ENCODE data around the gene CSRNP3. TPM values are rescaled to one million over a fixed set of nuclear protein-coding genes. Genes with fewer than 3 reads are reported as not detected.

Gene CSRNP3
- total and polyA plus RNA-seq, 10 donors: 0.30 to 7.4 (median 3.4) TPM

DNA sequence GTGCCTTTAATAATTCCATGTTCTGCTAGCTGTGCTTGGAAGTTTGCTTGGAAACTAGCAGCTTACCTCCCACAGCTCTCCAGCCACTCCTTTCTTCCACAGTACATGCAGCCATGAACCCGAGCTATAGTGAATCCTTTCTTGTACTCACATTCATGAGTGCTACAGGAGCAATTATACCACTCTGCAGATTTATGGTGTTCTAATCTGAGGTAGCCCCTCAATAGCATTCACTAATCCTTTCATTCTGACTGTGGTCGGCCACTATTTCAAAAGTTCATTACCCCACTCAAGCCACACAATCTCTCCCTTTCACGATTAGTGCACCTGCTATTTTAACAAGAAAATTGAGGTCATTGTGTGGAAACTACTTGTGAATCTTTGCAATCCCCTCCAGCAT is 53.2 kb downstream of the CSRNP3 start:
- Histone ChIP-seq H3K4me1 (no peaks in the 10 kb centered on the region), H3K9me3 (no peaks in the 10 kb centered on the region), H3K27ac (no peak overlapping the region), H3K36me3 (no peaks in the 10 kb centered on the region), H3K27me3 (replicated peaks in 1 of 7) (no peaks in the 10 kb centered on the region), H3K4me3 (no peak overlapping the region)
- no peak for DNase-seq
- TF ChIP-seq POLR2AphosphoS5 (IDR thresholded peaks at IDR 0.05): no peak
- TF ChIP-seq CTCF (IDR thresholded peaks at IDR 0.05 in 8 of 11, conservative IDR thresholded peaks at IDR 0.05 in 3 of 11): no peak
- no peak for TF ChIP-seq POLR2A (IDR thresholded peaks at IDR 0.05)
- 76 to 90% (median 85%) methylated on average over 3 of the region's 3 CpGs for WGBS, 5 donors
- intact Hi-C loops (cut with DNase I; ENCODE audit: low total_unique reads): no loop called here

DNA sequence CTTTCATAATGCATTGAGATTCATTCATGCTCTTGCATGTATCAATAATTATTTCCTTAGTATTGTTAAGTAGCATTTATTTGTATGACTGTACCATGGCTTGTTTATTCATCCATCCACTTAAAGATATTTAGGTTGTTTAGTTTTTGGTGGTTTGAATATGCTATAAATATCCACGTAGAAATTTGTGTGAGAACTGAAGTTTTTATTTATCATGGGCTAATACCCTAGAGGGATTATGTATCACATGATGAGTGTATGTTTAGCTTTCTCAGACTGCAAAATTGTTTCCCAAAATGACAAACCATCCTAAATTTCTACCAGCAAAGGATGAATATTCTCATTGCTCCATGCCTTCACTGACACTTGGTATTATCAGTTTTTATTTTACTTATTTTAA is 55.2 kb downstream of the CSRNP3 start:
- Histone ChIP-seq H3K4me3 (no peak overlapping the region), H3K36me3 (no peaks in the 10 kb centered on the region), H3K27me3 (replicated peaks in 1 of 7) (no peaks in the 10 kb centered on the region), H3K4me1 (no peaks in the 10 kb centered on the region), H3K27ac (no peak overlapping the region), H3K9me3 (peaks cover 0 to 7% (median 0%) of the 10 kb centered on the region in 8 donors)
- intact Hi-C loops (cut with DNase I; ENCODE audit: low total_unique reads): no loop called here
- TF ChIP-seq POLR2AphosphoS5 (IDR thresholded peaks at IDR 0.05) (no peak), CTCF (IDR thresholded peaks at IDR 0.05 in 8 of 11, conservative IDR thresholded peaks at IDR 0.05 in 3 of 11) (no peak), POLR2A (IDR thresholded peaks at IDR 0.05) (no peak)
- 53 to 78% (median 69%) methylated on average over 1 of the region's 1 CpG for WGBS, 5 donors
- no peak for DNase-seq

GRCh38 chr2:165528691-165529090 is 59.2 kb downstream of the CSRNP3 start:
- Histone ChIP-seq H3K36me3 (no peaks in the 10 kb centered on the region), H3K27ac (no peak overlapping the region), H3K4me3 (no peak overlapping the region), H3K4me1 (no peaks in the 10 kb centered on the region), H3K9me3 (peaks cover 0 to 7% (median 0%) of the 10 kb centered on the region in 8 donors), H3K27me3 (replicated peaks in 1 of 7) (no peaks in the 10 kb centered on the region)
- no peak for TF ChIP-seq POLR2AphosphoS5 (IDR thresholded peaks at IDR 0.05)
- intact Hi-C loops (cut with DNase I; ENCODE audit: low total_unique reads): no loop called here
- DNase-seq: peak; percentile 41
- 85 to 94% (median 93%) methylated on average over 3 to 4 of the region's 4 CpGs for WGBS, 5 donors

DNA sequence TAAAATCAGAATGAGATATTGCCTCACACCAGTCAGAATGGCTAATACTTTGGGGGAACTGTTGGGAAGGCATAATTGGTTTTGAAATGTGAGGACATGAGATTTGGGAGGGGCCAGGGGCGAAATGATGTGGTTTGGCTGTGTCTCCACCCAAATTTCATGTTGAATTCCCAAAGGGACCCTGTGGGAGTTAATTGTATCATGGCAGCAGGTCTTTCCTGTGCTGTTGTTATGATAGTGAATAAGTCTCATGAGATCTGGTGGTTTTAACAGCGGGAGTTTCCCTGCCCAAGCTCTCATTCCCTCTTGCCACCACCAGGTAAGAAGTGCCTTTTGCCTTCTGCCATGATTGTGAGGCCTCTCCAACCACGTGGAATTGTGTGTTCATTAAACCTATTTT is 59.6 kb downstream of the CSRNP3 start:
- peaks cover 0 to 7% (median 0%) of the 10 kb centered on the region in 8 donors for H3K9me3 ChIP-seq
- TF ChIP-seq POLR2A (IDR thresholded peaks at IDR 0.05) (no peak), CTCF (IDR thresholded peaks at IDR 0.05 in 8 of 11, conservative IDR thresholded peaks at IDR 0.05 in 3 of 11) (no peak), POLR2AphosphoS5 (IDR thresholded peaks at IDR 0.05) (no peak)
- DNase-seq: no peak
- no peaks in the 10 kb centered on the region for H3K4me1 ChIP-seq
- no peaks in the 10 kb centered on the region for H3K36me3 ChIP-seq
- intact Hi-C loops (cut with DNase I; ENCODE audit: low total_unique reads): no loop called here
- H3K27me3 ChIP-seq (replicated peaks in 1 of 7): no peaks in the 10 kb centered on the region
- H3K27ac ChIP-seq: no peak overlapping the region
- H3K4me3 ChIP-seq: no peak overlapping the region
- WGBS, 5 donors: 68 to 74% (median 71%) methylated on average over 3 of the region's 3 CpGs

GRCh38 chr2:165533331-165533730 is 63.8 kb downstream of the CSRNP3 start:
- H3K4me3 ChIP-seq: no peak overlapping the region
- WGBS, 5 donors: 71 to 97% (median 80%) methylated on average over 1 of the region's 1 CpG
- H3K9me3 ChIP-seq: peaks cover 0 to 7% (median 0%) of the 10 kb centered on the region in 8 donors
- TF ChIP-seq CTCF (IDR thresholded peaks at IDR 0.05 in 8 of 11, conservative IDR thresholded peaks at IDR 0.05 in 3 of 11) (no peak), POLR2A (IDR thresholded peaks at IDR 0.05) (no peak), POLR2AphosphoS5 (IDR thresholded peaks at IDR 0.05) (no peak)
- intact Hi-C loops (cut with DNase I; ENCODE audit: low total_unique reads): no loop called here
- no peaks in the 10 kb centered on the region for H3K36me3 ChIP-seq
- no peaks in the 10 kb centered on the region for H3K27me3 ChIP-seq (replicated peaks in 1 of 7)
- no peak overlapping the region for H3K27ac ChIP-seq
- peaks cover 0 to 5% (median 0%) of the 10 kb centered on the region in 6 donors for H3K4me1 ChIP-seq
- no peak for DNase-seq

Measured in spleen (tissue), 11 donors.